Stimulated activated CD4-positive, alpha-beta T cell treated with anti-CD3 and anti-CD28 coated beads, Interleukin-4, amount 100 ng/mL, for 48 hours (primary cell): ENCODE data around the gene PAXX.

Experiments
- DNase-seq, 2 donors: peaks; one replicate each; pipeline ENCODE4 v3.0.0-alpha.2; 2020; ENCODE audit warnings: low read depth in 2 of 2

Gene PAXX

DNA sequence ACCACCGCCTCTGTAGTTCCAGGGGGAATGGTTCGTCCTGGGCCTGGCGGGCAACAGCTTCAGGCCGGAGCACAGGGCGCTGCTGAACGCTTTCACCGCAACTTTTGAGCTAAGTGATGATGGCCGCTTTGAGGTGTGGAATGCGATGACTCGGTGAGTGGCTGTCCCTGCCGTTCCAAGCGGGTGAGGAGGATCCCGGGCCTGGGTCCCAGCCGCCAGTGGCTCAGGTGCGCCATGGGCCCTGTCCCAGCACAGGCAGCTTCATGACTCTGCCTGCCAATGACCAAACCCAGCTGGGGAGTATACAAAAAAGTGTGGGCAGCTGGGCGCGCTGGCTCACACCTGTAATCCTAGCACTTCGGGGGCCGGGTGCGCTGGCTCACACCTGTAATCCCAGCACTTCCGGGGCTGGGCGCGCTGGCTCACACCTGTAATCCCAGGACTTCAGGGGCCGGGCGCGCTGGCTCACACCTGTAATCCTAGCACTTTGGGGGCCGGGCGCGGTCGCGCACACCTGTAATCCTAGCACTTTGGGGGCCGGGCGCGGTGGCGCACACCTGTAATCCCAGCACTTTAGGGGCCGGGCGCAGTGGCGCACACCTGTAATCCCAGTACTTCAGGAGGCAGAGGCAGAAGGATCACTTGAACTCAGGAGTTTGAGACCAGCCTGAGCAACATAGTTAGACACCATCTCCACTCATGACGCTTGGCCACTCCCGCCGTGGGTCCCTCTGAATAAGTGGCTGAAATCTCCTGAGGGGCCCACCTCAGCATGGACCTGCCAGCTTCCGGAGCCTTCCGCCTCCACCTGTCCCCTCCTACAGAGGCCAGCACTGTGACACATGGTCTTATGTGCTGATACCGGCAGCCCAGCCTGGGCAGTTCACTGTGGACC, 39.1 kb upstream of the PAXX start:
- DNase-seq = no peak

- DNase-seq = no peak
Measured at GRCh38 chr9:136953771-136954269, 38.4 kb upstream of the PAXX start.

DNA sequence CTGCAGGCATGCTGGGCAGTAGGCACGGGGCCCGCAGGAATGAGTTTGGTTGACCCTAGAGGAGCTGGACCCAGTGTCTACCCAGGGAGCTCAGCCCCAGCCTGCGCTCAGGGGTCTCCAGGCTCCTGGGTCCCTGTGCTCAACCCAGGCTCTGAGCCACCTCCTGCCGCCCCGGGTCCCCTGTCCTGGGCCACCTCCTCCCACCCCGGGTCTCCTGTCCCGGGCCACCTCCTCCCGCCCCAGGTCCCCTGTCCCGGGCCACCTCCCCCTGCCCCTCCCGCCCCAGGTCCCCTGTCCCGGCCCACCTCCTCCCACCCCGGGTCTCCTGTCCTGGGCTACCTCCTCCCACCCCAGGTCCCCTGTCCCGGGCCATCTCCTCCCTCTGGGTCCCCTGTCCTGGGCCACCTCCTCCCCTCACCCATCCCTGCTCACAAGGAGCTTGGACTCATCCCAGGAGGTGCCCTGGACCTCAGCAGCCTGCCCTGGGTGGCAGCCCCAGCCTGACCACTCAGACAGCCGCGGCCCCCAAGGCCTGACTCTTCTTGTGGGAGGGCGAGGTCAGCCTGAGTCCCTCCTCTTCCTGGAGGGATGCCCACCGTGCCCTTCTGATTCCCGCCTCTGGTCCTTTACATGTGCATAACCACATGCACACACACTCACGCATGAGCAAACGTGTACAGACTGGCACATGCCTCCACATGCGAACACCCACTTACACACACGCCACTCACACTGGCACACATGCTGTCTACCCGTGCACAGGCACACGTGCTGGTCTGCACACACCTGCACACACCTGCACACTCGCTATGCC, 37.7 kb upstream of the PAXX start:
- DNase-seq = no peak

DNA sequence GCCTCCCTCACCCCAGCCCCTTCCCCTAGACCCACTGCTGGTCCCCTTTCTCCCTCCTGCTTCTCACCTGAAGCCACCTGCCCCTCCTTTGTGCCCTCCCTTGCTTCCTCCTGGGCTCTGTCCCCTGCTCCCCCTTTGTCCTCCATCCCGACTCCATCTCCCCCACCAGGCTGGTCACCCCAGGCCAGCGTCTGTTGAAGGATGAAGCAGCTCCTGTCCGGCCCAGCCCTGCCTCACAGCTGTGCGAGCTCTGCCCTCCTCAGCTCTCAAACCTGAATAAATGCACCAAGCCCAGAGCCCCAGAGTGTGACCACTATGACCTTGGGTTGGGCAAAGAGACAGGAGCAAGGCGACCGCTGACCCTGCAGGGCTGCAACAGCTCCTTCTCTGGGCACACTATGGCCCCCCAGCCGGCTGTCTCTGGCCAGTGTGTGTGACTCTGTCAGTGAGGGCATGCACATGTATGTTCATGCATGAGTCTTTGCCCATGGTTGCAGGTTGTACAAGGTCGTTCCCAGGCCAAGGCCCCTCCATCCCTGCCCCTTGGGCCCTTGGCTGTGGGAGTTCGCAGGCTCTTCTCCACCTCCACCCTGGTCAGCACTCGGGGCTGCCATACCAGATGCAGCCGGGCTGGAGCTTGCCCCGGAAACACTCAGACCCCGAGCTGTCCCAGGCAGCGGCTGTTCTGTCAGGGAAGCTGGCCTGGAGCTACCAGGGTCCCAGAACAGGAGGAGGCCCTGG, 36.9 kb upstream of the PAXX start:
- DNase-seq = no peak

- DNase-seq = no peak
Measured at GRCh38 chr9:136955943-136956335, 36.3 kb upstream of the PAXX start.

GRCh38 chr9:136956604-136957003, 35.6 kb upstream of the PAXX start:
- no peak for DNase-seq

DNA sequence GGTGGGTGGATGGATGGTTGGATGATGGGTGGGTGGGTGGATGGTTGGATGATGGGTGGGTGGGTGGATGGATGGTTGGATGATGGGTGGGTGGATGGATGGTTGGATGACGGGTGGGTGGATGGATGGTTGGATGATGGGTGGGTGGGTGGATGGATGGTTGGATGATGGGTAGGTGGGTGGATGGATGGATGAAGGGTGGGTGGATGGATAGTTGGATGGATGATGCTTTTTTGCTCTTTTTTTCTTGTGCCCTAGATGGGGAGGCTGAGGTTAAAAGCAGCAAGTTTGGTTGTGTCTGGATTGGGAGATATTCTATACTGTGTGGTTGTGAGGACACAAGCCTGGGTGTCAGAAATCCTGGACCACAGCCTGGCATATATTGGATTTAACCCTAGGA, 34.8 kb upstream of the PAXX start:
- DNase-seq = no peak

DNA sequence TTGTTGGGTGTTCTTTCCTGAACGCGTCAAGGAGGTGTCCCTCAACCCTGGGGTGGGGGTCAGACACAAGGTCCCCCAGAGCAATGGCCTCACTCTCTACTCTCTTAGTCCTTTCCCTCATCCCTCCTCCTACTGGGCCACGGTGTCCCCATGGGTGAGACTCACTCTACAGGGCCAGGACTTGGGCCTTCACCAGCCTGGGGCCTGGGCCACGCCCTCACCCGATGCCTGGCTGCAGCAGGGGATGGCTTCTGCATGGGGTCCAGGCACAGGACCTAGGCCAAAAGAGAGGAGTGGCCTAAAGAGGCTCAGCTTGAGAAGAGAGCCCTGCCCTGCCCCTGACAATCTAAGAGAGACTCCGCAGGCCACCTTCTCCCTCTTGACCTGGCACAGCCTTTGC, 34.3 kb upstream of the PAXX start:
- no peak for DNase-seq

DNA sequence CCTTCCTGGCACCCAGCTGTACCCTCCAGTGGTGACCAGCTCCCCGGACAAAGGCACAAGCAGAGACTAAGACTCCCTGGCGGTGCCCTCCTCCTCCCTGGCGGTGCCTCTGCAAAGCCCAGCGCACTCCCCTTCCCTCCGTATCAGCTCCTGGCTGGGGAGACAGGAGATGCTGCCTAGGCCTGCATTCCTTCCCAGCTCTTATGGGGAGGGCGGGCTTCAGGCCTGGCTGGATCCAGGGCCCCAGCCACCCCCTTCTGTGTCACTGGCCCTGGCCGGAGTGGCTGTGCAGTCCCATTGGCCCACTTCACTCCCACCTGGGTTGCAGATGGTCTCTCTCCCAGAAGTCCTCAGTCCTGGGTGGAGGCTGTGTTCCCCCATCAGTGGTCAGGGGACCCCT, 33.7 kb upstream of the PAXX start:
- DNase-seq = no peak

GRCh38 chr9:136958898-136959850, 33.0 kb upstream of the PAXX start:
- no peak for DNase-seq

DNA sequence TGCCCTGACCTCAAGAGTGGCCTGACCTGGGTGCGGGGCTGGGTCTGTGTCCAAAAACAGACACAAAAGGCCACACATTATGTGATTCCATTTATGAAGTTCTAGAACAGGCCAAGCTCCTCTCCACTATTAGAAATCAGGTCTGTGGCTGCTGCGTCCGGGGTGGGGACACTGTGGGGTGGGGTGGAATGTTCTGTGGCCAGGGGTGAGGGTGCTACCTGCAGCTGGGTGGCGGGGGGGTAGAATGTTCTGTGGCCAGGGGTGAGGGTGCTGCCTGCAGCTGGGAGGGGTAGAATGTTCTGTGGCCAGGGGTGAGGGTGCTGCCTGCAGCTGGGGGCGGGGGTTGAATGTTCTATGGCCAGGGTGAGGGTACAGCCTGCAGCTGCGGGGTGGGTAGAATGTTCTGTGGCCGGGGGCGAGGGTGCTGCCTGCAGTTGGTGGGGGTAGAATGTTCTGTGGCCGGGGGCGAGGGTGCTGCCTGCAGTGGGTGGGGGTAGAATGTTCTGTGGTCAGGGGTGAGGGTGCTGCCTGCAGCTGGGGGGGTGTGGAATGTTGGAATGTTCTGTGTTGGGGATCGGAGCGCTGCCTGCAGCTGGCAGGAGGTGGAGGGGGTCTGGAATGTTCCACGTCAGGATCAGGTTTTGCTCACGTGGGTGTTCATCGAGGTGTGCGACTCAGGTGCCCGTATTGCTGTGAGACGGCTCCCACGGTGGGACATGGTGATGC, 31.8 kb upstream of the PAXX start:
- no peak for DNase-seq

GRCh38 chr9:136960938-136961275, 31.3 kb upstream of the PAXX start:
- no peak for DNase-seq

GRCh38 chr9:136961279-136962065, 30.8 kb upstream of the PAXX start:
- no peak for DNase-seq

DNA sequence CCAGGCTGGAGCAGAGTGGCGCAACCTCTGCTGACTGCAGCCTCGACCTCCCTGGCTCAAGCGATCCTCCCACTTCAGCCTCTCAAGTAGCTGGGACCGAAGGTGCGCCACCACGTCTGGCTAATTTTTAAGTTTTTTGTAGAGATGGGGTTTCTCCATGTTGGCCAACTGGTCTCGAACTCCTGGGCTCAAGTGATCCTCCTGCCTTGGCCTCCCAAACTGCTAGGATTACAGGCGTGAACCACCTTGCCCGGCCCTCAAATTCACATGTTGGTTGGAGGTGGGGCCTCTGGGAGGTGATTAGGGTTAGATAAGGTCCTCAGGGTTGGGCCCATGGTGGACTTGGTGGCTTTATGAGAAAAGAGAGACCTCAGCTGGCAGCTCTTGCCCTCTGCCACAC, 30.1 kb upstream of the PAXX start:
- no peak for DNase-seq

GRCh38 chr9:136962701-136963248, 29.4 kb upstream of the PAXX start:
- DNase-seq = no peak

GRCh38 chr9:136963341-136963740, 28.9 kb upstream of the PAXX start:
- DNase-seq = no peak

DNA sequence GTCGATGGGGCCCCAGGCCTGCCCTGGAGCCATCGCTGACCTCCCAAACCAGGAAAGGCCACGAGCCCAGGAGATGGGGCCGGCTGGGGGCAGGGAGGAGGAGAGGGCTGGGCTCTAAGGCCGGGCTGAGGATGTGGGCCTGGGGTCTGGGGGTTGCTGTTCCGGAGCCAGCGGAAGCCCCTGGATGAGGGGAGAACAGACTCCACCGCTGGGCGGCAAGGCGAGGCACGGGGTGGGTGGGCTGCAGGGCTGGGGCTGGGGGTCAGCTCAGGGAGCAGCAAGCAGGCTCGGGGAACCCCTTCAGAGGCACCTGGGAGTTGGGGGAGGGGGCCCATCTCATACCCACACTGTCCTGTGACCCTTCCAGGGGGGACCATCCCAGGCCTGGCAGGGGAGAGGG, 28.5 kb upstream of the PAXX start:
- DNase-seq = no peak

DNA sequence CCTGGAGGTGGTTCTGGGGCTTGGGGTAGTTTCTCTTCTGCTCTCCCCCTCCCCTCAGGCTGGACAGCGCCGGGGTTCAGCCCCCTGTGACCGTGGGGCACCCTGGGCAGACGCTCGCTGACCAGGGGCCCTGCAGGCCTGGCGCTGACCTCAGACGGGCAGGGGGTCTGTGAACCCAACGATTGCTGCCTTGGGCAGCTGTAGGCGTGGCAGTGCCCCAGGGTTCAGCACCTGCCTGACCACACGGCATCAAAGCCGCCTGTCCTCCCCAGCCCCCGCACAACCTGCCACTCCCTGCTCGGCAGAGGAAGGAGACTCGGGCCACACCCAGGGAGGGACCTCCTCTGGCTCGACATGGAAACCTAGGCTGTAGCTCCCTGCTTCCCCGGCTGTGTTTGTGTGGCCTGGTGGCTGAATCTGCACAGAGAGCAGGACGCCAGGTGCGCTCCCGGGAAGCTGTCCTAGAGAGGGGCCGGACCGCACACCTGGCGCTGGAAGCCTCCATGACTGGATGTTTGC, 28.0 kb upstream of the PAXX start:
- no peak for DNase-seq

- no peak for DNase-seq
Measured at GRCh38 chr9:136964833-136965422, 27.3 kb upstream of the PAXX start.
